NCI-H2029 (cell line): Measurements from ENCODE around the gene PLCB3.
"Not testable (repeated sequence)": the region's sequence is repeated elsewhere in the genome, so short reads cannot be mapped to it uniquely, and the experiment has no call there.

Source experiments
- DNase-seq: peaks from one replicate; lab custom pipeline; 2025; lab: John Stamatoyannopoulos, UW

The PLCB3 gene

GRCh38 chr11:64237484-64237951, 13.8 kb upstream of the PLCB3 start:
- peak; percentile 98 for DNase-seq

GRCh38 chr11:64238076-64238475, 13.3 kb upstream of the PLCB3 start:
- DNase-seq, result peak; percentile 28

GRCh38 chr11:64238999-64239398, 12.3 kb upstream of the PLCB3 start:
- DNase-seq, result no peak

GRCh38 chr11:64239662-64240434, 11.5 kb upstream of the PLCB3 start:
- DNase-seq, result peak; percentile 82

- DNase-seq, result peak; percentile 95
Observed at GRCh38 chr11:64240435-64241240, 10.7 kb upstream of the PLCB3 start, which contains the start of gene FKBP2. Gene FKBP2 (plus strand): TSS chr11:64241095. CDS start chr11:64242388, 1,293 bp downstream.

- DNase-seq, result peak; percentile 97
Observed at GRCh38 chr11:64241241-64241490, 10.2 kb upstream of the PLCB3 start.

GRCh38 chr11:64241491-64242374, 9.6 kb upstream of the PLCB3 start:
- DNase-seq, result no peak

- DNase-seq, result no peak
Observed at GRCh38 chr11:64243236-64243854, 8.0 kb upstream of the PLCB3 start.

- DNase-seq, result no peak
Observed at GRCh38 chr11:64244107-64244506, 7.2 kb upstream of the PLCB3 start.

- no peak for DNase-seq
Observed at GRCh38 chr11:64244966-64245365, 6.4 kb upstream of the PLCB3 start.

- DNase-seq, result peak; percentile 61
Observed at GRCh38 chr11:64245401-64245796, 5.9 kb upstream of the PLCB3 start.

- DNase-seq, result peak; percentile 68
Observed at GRCh38 chr11:64245797-64246620, 5.3 kb upstream of the PLCB3 start.

- DNase-seq, result not testable (repeated sequence)
Observed at GRCh38 chr11:64246621-64246870, 4.8 kb upstream of the PLCB3 start.

GRCh38 chr11:64246871-64247728, 4.2 kb upstream of the PLCB3 start, which contains the start of gene PPP1R14B:
Gene PPP1R14B (minus strand): TSS chr11:64246943. CDS start chr11:64246673, 270 bp downstream.
- DNase-seq, result peak; percentile 83

- DNase-seq, result no peak
Observed at GRCh38 chr11:64247729-64248531, 3.4 kb upstream of the PLCB3 start.

GRCh38 chr11:64248578-64248977, 2.8 kb upstream of the PLCB3 start:
- DNase-seq, result no peak

GRCh38 chr11:64249038-64249437, 2.3 kb upstream of the PLCB3 start:
- no peak for DNase-seq

- no peak for DNase-seq
Observed at GRCh38 chr11:64249563-64250414, 1.5 kb upstream of the PLCB3 start.
